Esophagus mucosa (tissue), 1 donor: ENCODE results near the gene PPP2R3A. TPM values are rescaled to one million over a fixed set of nuclear protein-coding genes. Genes with fewer than 3 reads are reported as not detected.
"Not testable (repeated sequence)": the region's sequence is repeated elsewhere in the genome, so short reads cannot be mapped to it uniquely, and the experiment has no call there.

ENCODE experiments used
- ATAC-seq: fragments of 200-7000 bp; cut with Tn5 transposase; one replicate; pipeline ENCODE4 v1.9.1; 2020
- total RNA-seq: library from RNA; stranded (reverse); gene quantifications from one replicate; pipeline ENCODE4 v1.2.4, GENCODE V29; 2023
- donor health status: DM: yes; HTN: yes; CAD: no.

Gene PPP2R3A
- total RNA-seq, 1 donor from 2014 or later, result 11.4 TPM

GRCh38 chr3:136161516-136161915, 196.0 kb downstream of the PPP2R3A start:
- no peak for ATAC-seq

DNA sequence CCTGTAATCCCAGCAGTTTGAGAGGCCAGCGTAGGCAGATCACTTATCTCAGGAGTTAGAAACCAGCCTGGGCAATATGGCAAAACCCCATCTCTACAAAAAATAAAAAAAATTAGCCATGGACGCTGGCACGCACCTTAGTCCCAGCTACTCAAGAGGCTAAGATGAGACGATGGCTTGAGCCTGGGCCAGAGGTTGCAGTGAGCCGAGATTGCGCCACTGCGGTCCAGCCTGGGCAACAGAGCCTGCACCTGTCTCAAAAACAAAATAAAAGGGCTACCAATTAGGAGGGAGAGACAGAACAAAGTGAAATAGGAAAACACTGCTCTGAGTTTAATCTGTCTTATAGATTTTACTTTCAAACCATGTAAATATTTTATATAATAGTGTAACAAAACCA, 196.8 kb downstream of the PPP2R3A start:
- ATAC-seq, result no peak

DNA sequence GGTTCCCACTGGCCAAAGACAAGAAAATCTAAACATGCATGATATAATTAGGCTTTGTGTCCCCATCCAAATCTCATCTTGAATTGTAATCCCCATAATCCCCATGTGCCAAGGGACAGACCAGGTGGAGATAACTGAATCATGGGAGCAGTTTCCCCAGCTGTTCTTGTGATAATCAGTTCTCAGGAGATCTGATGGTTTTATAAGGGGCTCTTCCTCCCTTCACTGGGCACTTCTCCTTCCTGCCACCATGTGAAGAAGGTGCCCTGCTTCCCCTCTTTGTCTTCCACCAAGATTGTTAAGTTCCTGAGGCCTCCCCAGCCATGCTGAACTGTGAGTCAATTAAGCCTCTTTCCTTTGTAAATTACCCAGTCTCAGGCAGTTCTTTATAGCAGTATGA, 198.1 kb downstream of the PPP2R3A start:
- not testable (repeated sequence) for ATAC-seq

DNA sequence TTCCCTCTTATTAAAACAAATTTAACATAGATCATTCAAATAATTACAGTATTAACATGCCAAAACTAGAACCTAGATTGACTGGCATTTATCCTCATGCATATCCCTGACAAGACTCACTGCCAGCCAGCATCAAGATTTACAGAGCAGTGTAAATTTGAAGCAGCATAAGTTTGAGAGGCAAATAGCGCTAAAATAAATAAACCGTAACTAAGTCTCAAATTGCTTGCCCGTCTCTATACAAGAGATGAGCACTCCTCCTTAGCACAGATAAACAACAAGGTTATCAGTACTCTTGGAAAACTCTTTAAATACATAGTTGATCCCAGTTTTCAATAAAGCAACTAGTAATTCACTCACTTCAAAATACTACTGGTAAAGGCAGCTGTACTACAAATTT, 201.0 kb downstream of the PPP2R3A start:
- ATAC-seq, result no peak

GRCh38 chr3:136168236-136168635, 202.7 kb downstream of the PPP2R3A start:
- ATAC-seq, result not testable (repeated sequence)

- peak; percentile 91 for ATAC-seq
Observed at GRCh38 chr3:136171097-136171542, 205.6 kb downstream of the PPP2R3A start.

- no peak for ATAC-seq
Observed at GRCh38 chr3:136173939-136174490, 208.5 kb downstream of the PPP2R3A start.

DNA sequence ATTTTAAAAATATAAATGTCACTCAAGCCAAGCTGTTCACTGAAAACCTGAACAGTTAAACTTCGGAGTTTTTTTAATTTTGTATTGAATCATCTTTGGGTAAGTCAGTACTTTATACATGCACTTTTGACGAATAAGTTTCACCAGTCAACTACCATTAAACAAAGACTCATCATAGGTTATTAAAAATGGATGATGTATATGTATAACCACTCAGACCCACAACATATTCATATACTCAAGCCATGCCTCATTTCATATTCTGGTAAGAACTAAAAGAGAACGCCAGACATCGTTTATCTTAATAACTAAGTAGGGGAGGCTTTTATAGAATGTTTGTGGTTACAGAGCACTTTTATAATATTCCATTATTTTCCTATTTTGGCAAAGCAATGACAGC, 212.3 kb downstream of the PPP2R3A start:
- no peak for ATAC-seq

DNA sequence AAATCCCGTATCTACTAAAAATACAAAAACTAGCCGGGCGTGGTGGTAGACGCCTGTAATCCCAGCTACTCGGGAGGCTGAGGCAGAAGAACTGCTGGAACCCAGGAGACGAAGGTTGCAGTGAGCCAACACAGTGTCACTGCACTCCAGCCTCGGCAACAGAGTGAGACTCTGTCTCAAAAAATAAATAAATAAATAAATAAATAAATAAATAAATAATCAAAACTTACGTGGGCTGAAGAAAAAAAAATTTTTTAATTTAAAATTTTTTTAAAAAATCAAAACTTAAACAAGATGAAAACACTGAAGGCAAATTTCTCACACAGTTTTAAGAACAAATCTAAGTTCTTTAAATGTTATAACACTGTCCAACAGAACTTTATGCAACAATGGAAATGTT, 216.2 kb downstream of the PPP2R3A start:
- ATAC-seq, result no peak

DNA sequence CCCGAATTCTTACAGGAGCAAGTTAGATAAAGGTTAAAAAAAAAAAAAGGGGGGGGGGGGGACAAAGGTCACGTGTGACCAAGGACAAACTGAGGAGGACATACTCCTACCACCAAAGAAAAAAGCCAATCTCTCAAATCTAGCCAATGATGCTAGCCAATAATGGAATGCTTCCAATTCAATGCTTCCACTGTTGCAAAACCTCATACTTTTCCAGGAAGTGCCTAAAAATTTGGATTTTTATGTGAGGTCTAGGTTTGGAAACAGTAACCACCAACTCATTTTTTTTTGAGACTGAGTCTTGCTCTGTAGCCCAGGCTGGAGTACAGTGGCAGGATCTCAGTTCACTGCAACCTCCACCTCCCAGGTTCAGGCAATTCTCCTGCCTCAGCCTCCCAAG, 219.2 kb downstream of the PPP2R3A start:
- no peak for ATAC-seq

DNA sequence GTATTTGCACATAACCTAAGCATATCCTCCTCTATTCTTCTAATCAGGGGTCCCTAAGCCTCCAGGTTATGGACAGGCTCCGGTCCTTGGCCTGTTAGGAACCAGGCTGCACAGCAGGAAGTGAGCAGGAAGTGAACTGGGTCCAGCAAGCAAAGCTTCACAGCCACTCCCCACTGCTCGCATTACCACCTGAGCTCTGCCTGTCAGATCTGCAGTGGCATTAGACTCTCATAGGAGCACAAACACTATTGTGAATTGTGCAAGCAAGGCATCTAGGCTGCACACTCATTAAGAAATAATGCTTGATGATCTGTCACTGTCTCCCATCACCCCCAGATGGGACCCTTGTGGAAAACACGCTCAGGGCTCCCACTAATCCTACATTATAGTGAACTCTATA, 220.8 kb downstream of the PPP2R3A start:
- ATAC-seq, result peak; percentile 93

DNA sequence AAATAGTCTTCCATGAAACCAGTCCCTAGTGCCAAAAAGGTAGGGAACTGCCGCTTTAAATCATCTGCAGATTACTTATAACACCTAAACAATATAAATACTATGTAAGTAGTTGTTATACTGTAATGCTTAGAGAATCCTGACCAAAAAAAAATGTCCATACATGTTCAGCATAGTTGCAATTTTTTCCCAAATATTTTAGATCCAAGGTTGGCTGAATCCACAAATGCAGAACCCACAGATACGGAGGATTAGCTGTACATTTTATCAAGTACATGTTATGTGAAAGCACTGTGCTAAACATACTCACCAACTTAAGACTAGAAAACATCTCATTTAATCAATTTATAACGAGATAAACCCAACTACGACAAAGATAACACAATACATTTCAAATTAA, 221.3 kb downstream of the PPP2R3A start:
- ATAC-seq, result no peak

DNA sequence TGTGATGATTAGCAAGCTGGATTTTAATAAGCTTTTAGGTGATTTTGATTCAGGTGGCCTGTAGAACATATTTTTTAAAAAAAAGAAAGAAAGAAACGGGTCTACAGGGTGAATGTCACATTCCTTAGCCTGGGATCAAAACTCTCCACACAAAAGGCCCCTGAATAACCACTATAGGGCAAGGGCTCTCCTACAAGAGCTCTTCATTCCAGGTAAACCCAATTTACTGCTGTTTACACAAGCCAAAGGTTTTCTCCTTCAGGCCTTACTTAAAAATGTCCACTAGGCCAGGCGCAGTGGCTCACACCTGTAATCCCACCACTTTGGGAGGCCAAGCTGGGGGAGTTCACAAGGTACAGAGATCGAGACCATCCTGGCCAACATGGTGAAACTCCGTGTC, 222.3 kb downstream of the PPP2R3A start:
- ATAC-seq, result no peak

GRCh38 chr3:136189043-136189442, 223.5 kb downstream of the PPP2R3A start:
- no peak for ATAC-seq

- no peak for ATAC-seq
Observed at GRCh38 chr3:136189859-136190617, 224.5 kb downstream of the PPP2R3A start.

- ATAC-seq, result not testable (repeated sequence)
Observed at GRCh38 chr3:136192195-136192594, 226.7 kb downstream of the PPP2R3A start.

DNA sequence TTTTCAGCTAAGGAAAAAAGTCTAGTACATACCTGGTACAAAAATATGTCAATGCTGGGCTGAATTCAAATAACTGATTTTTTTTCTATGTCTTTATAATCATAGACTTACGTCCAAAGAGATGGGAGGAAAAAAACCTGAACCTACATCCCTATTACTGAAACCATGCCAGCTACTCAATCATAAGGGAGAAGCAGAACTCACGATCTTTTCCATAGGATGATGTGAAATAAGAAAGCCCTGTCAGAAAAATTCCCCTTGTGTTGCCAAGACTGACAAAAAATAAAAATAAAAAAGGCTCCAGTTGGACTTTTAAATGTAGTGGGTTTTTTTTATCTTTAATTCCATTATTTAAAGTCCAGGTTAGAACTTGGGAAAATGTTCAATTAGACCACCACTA, 227.3 kb downstream of the PPP2R3A start:
- ATAC-seq, result no peak

DNA sequence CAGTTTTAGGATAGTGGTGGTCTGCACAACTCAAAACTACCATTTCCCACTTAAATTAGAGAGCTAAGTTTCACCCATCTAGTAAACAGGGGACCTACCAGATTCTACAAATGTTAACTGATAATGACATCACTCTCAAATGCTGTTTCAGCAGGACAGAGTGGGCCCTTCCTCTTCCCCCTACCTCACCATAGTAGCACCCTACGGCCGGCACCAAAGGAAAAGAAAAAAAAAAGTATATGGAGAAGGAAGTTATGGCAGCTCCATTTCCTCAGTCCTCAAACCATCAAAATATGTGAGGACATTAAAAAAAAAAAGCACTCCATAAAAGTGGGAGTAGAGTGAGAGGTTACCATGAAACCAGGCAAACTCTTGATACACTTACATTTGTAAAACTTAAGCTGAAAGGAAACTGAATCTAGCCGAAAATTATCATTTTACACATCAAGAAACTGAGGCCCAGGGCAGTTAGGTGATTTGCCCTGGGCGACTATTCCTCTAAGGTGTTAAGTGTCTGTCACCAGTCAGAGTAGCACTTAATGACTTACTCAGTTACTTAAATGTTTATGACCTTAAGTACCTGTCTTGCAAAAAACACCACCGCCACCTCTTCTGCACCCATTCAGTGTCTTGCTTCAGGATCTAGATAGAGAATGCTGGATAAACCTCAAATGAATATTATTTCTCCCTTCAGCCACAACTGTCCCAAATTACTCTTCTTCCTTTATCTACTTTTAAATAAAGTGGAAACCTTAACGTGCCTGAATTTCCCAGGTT, 227.9 kb downstream of the PPP2R3A start:
- no peak for ATAC-seq

GRCh38 chr3:136194409-136195257, 229.1 kb downstream of the PPP2R3A start:
- no peak for ATAC-seq

GRCh38 chr3:136195258-136196063, 229.9 kb downstream of the PPP2R3A start:
- ATAC-seq, result peak; percentile 62

GRCh38 chr3:136196064-136196400, 230.5 kb downstream of the PPP2R3A start, which contains the start of gene MSL2:
Gene MSL2 (minus strand): TSS chr3:136196335. CDS start chr3:136195113, 1,222 bp downstream.
- peak; percentile 64 for ATAC-seq
